ENCODE measurements around the gene TBCD. TPM values are rescaled to one million over a fixed set of nuclear protein-coding genes. Genes with fewer than 3 reads are reported as not detected.
A peak's percentile ranks its signal among the peaks of the same experiment; 100 is the strongest.

The TBCD gene
- total and polyA plus RNA-seq, 2 experiments from 2014 or later = 19.3 to 33.8 TPM

GRCh38 chr17:82930924-82931698, 179.2 kb downstream of the TBCD start:
- Histone ChIP-seq H3K79me2 (ENCODE audit: insufficient read depth) (no peaks in the 10 kb centered on the region), H3K4me2 (ENCODE audit: unreplicated experiment) (peak overlapping the region; percentile 39), H3K9ac (peak overlapping the region; percentile 72), H3K9me2 (ENCODE audit: insufficient read depth) (no peaks in the 10 kb centered on the region), H3K4me1 (ENCODE audit: insufficient read depth) (peaks cover 17% of the 10 kb centered on the region), H3K9me3 (ENCODE audit: low read depth) (no peaks in the 10 kb centered on the region), H4K20me1 (ENCODE audit: insufficient read depth) (no peaks in the 10 kb centered on the region), H2AFZ (0 out of 2 replicates have a peak overlapping the region, but pooled peaks have one; percentile 57), H3K27ac (peak overlapping the region; percentile 90), H3K36me3 (ENCODE audit: low read depth) (no peaks in the 10 kb centered on the region), H3K27me3 (replicated peaks; ENCODE audit: insufficient read depth) (no peaks in the 10 kb centered on the region), H3F3A (ENCODE audit: insufficient read depth) (peaks cover 12% of the 10 kb centered on the region; the same call in 1 of the 2 replicates), H3K4me3 (peak overlapping the region; percentile 40; the same call in 1 of the 2 replicates)
- no peak for DNase-seq
- in situ Hi-C loops (cut with MboI) = no loop called here
- WGBS, 2 experiments (ENCODE audit: low coverage in 1 of 2, low lambda C conversion rate in 2 of 2, missing lambda C conversion rate in 2 of 2) = 87 to 89% methylated on average over 39 of the region's 39 CpGs
- TF ChIP-seq EZH2 (IDR thresholded peaks at IDR 0.05; ENCODE audit: insufficient read depth, poor library complexity, severe bottlenecking) = no peak
- no peak for TF ChIP-seq EZH2phosphoT487 (IDR thresholded peaks at IDR 0.05; ENCODE audit: insufficient read depth, low read depth)

- no peak for TF ChIP-seq EZH2 (IDR thresholded peaks at IDR 0.05; ENCODE audit: insufficient read depth, poor library complexity, severe bottlenecking)
- TF ChIP-seq EZH2phosphoT487 (IDR thresholded peaks at IDR 0.05; ENCODE audit: insufficient read depth, low read depth) = no peak
- DNase-seq = peak; percentile 93
- Histone ChIP-seq H3K9me3 (ENCODE audit: low read depth) (no peaks in the 10 kb centered on the region), H3K4me3 (peak overlapping the region; percentile 40; the same call in 1 of the 2 replicates), H3K4me1 (ENCODE audit: insufficient read depth) (peaks cover 17% of the 10 kb centered on the region), H3K9ac (peak overlapping the region; percentile 72), H3F3A (ENCODE audit: insufficient read depth) (peaks cover 12% of the 10 kb centered on the region; the same call in 1 of the 2 replicates), H3K36me3 (ENCODE audit: low read depth) (no peaks in the 10 kb centered on the region), H3K27ac (peak overlapping the region; percentile 90), H3K4me2 (ENCODE audit: unreplicated experiment) (peak overlapping the region; percentile 39), H3K79me2 (ENCODE audit: insufficient read depth) (no peaks in the 10 kb centered on the region), H3K27me3 (replicated peaks; ENCODE audit: insufficient read depth) (no peaks in the 10 kb centered on the region), H4K20me1 (ENCODE audit: insufficient read depth) (no peaks in the 10 kb centered on the region), H2AFZ (peak overlapping the region; percentile 57; the same call in 1 of the 2 replicates), H3K9me2 (ENCODE audit: insufficient read depth) (no peaks in the 10 kb centered on the region)
- 50 to 57% methylated on average over 29 of the region's 29 CpGs for WGBS, 2 experiments (ENCODE audit: low coverage in 1 of 2, low lambda C conversion rate in 2 of 2, missing lambda C conversion rate in 2 of 2)
- in situ Hi-C loops (cut with MboI) = no loop called here
These were observed 180.0 kb downstream of the TBCD start for GRCh38 chr17:82931699-82932517.

GRCh38 chr17:82932518-82933310, 180.8 kb downstream of the TBCD start:
- Histone ChIP-seq H3K27ac (peak overlapping the region; percentile 90), H3F3A (ENCODE audit: insufficient read depth) (peaks cover 12% of the 10 kb centered on the region; the same call in 1 of the 2 replicates), H3K27me3 (replicated peaks; ENCODE audit: insufficient read depth) (no peaks in the 10 kb centered on the region), H3K9me3 (ENCODE audit: low read depth) (no peaks in the 10 kb centered on the region), H3K4me2 (ENCODE audit: unreplicated experiment) (peak overlapping the region; percentile 39), H3K9ac (peak overlapping the region; percentile 72), H3K4me3 (no peak overlapping the region), H3K9me2 (ENCODE audit: insufficient read depth) (no peaks in the 10 kb centered on the region), H2AFZ (peak overlapping the region; percentile 9; the same call in 1 of the 2 replicates), H4K20me1 (ENCODE audit: insufficient read depth) (no peaks in the 10 kb centered on the region), H3K36me3 (ENCODE audit: low read depth) (no peaks in the 10 kb centered on the region), H3K4me1 (ENCODE audit: insufficient read depth) (peaks cover 17% of the 10 kb centered on the region), H3K79me2 (ENCODE audit: insufficient read depth) (no peaks in the 10 kb centered on the region)
- TF ChIP-seq EZH2 (IDR thresholded peaks at IDR 0.05; ENCODE audit: insufficient read depth, poor library complexity, severe bottlenecking) (no peak), EZH2phosphoT487 (IDR thresholded peaks at IDR 0.05; ENCODE audit: insufficient read depth, low read depth) (no peak)
- DNase-seq = peak; percentile 77
- in situ Hi-C loops (cut with MboI) = no loop called here
- WGBS, 2 experiments (ENCODE audit: low coverage in 1 of 2, low lambda C conversion rate in 2 of 2, missing lambda C conversion rate in 2 of 2) = 75 to 76% methylated on average over 28 of the region's 28 CpGs

- WGBS, 2 experiments (ENCODE audit: low coverage in 1 of 2, low lambda C conversion rate in 2 of 2, missing lambda C conversion rate in 2 of 2) = 96 to 97% methylated on average over 14 of the region's 15 CpGs
- H3F3A ChIP-seq (ENCODE audit: insufficient read depth) = peaks cover 12% of the 10 kb centered on the region; the same call in 1 of the 2 replicates
- H3K36me3 ChIP-seq (ENCODE audit: low read depth) = no peaks in the 10 kb centered on the region
- peaks cover 17% of the 10 kb centered on the region for H3K4me1 ChIP-seq (ENCODE audit: insufficient read depth)
- no peak overlapping the region for H3K4me3 ChIP-seq
- no peak for DNase-seq
- no peaks in the 10 kb centered on the region for H3K9me2 ChIP-seq (ENCODE audit: insufficient read depth)
- no peak overlapping the region for H2AFZ ChIP-seq
- in situ Hi-C loops (cut with MboI) = no loop called here
- H3K79me2 ChIP-seq (ENCODE audit: insufficient read depth) = no peaks in the 10 kb centered on the region
- H3K9ac ChIP-seq = no peak overlapping the region
- no peak overlapping the region for H3K27ac ChIP-seq
- no peak for TF ChIP-seq EZH2 (IDR thresholded peaks at IDR 0.05; ENCODE audit: insufficient read depth, poor library complexity, severe bottlenecking)
- no peak for TF ChIP-seq EZH2phosphoT487 (IDR thresholded peaks at IDR 0.05; ENCODE audit: insufficient read depth, low read depth)
- H3K9me3 ChIP-seq (ENCODE audit: low read depth) = no peaks in the 10 kb centered on the region
- H3K4me2 ChIP-seq (ENCODE audit: unreplicated experiment) = no peak overlapping the region
- no peaks in the 10 kb centered on the region for H3K27me3 ChIP-seq (replicated peaks; ENCODE audit: insufficient read depth)
- no peaks in the 10 kb centered on the region for H4K20me1 ChIP-seq (ENCODE audit: insufficient read depth)
These were observed 182.0 kb downstream of the TBCD start for GRCh38 chr17:82933911-82934310.
